ENCODE measurements around the gene IFTAP. TPM values are rescaled to one million over a fixed set of nuclear protein-coding genes. Genes with fewer than 3 reads are reported as not detected.

The IFTAP gene
- total RNA-seq, 1 experiment from 2014 or later: 35.0 TPM

DNA sequence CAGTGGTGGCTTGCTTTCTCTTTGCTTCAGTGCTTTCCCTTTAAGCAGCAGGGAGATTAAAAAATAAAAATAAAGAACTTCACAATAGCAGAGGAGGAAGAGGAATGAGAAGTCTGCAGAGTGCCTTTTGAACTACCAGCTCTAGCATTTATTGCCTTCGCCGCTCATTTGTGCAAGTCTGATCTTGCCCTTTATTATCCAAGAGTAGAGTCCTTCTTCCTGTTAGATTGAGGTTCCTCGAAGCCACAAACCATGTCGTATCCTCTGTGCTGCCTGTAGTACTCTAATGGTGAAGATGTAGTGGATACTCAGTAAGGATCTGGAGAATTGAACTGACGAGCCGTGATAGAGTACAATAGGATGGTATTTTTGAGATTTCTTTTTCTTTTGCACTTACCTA is 105.0 kb downstream of the IFTAP start:
- Histone ChIP-seq H3K27me3 (peaks cover 27% of the 10 kb centered on the region), H3K36me3 (no peaks in the 10 kb centered on the region), H3K4me1 (no peaks in the 10 kb centered on the region), H3K9me3 (replicated peaks) (no peaks in the 10 kb centered on the region), H3K27ac (no peak overlapping the region), H3K4me3 (no peak overlapping the region)
- DNase-seq: no peak

GRCh38 chr11:36700246-36700645 is 105.9 kb downstream of the IFTAP start:
- H3K27ac ChIP-seq: no peak overlapping the region
- H3K4me1 ChIP-seq: no peaks in the 10 kb centered on the region
- H3K27me3 ChIP-seq: peaks cover 17% of the 10 kb centered on the region
- no peaks in the 10 kb centered on the region for H3K9me3 ChIP-seq (replicated peaks)
- no peaks in the 10 kb centered on the region for H3K36me3 ChIP-seq
- H3K4me3 ChIP-seq: no peak overlapping the region
- DNase-seq: no peak

DNA sequence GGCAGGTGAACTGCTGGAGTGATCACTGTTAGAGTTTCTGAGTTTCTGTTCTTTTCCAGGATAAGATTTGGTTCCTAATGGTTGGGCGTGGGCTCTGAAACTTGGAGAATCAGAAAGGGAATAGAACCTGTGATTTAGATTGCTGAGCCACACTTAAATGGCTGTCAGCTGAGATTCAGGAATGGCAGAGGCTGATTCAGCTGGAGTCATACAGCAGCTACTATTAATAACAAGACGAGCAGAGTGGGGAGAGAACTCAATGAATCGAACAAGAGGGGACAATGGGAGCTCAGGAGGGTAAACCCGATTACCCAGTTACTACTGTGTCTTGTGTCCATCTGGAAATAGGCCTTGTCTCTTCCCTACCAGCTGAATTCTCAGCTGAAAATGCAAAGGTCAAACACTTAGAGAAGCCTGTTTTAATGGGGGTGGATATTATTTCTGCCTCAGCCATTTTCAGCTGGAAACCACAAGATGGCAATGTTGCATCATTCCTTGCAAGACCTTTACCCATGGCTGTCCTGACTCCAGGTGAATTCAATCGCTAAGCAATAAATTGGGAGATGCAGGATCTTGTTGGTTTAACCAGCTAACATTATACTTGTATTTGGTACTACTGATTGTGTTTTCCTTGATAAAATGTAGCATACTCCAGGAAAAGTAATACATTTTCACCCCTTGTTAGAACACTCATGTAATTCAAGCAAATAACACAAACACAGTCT is 108.2 kb downstream of the IFTAP start:
- H3K27me3 ChIP-seq: peaks cover 5% of the 10 kb centered on the region
- no peak overlapping the region for H3K27ac ChIP-seq
- peak; percentile 28 to 74 for DNase-seq
- H3K4me1 ChIP-seq: no peaks in the 10 kb centered on the region
- H3K36me3 ChIP-seq: no peaks in the 10 kb centered on the region
- H3K9me3 ChIP-seq (replicated peaks): no peaks in the 10 kb centered on the region
- no peak overlapping the region for H3K4me3 ChIP-seq

DNA sequence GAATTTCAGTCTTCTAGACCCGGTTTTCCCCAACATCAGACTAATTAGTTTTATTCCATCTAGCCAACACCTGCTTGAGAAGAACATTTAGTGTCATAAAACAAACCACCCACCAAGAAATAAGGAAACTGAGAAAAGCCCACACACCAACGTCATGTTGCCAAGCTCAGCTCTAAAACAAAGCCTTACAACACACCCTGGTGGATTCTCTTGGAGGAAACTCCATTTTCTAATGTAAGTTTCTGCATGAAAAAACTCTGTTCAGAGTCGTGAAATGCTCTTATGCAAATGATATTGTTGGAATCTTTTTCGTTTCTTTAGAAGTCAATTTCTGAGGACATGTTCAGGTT is 108.7 kb downstream of the IFTAP start:
- Histone ChIP-seq H3K9me3 (replicated peaks) (no peaks in the 10 kb centered on the region), H3K36me3 (no peaks in the 10 kb centered on the region), H3K27ac (no peak overlapping the region), H3K4me1 (no peaks in the 10 kb centered on the region), H3K27me3 (no peaks in the 10 kb centered on the region; the same call in 1 of the 2 replicates), H3K4me3 (no peak overlapping the region)
- no peak for DNase-seq

Other genes starting within 250 kb of the IFTAP start
- 10.4 and 12.3 TPM in 2 replicates for gene TRAF6, start 84.2 kb upstream of the IFTAP start, total RNA-seq (2014; rRNA removed; shearing (Covaris generic))
- 0.18 and 0.53 TPM in 2 replicates for gene RAG1, start 26.5 kb upstream of the IFTAP start, total RNA-seq (2014; rRNA removed; shearing (Covaris generic))
- 0.08 and 0.10 TPM in 2 replicates for gene RAG2, start 3.7 kb downstream of the IFTAP start, total RNA-seq (2014; rRNA removed; shearing (Covaris generic))